Esophagus muscularis mucosa (tissue), 4 donors: Measurements from ENCODE around the gene ITGBL1.

Source experiments
- EP300 ChIP-seq: sonication (generic); formaldehyde crosslinking; IDR thresholded peaks from one replicate; pipeline ENCODE4 v1.6.1; 2017; ENCODE audit warnings: antibody characterized with exemption
- POLR2A ChIP-seq: fragments of 450-650 bp; IDR thresholded peaks from one replicate; pipeline ENCODE4 v1.6.1; 2017; ENCODE audit warnings: antibody characterized with exemption, moderate library complexity, mild to moderate bottlenecking, low read depth
- POLR2AphosphoS5 ChIP-seq, 2 donors: sonication (generic); formaldehyde crosslinking; IDR thresholded peaks; one replicate each; pipeline ENCODE4 v1.6.1; 2017; ENCODE audit warnings: antibody characterized with exemption in 2 of 2
- TF ChIP-seq, protein P1 (sequence below), 3 experiments: fragments of 200-600 bp in 2 of 3; fragments of 450-650 bp in 1 of 3; sonication (generic) in 2 of 3; IDR thresholded peaks; one replicate each; pipeline ENCODE4 v1.5.1; 2017 to 2019; ENCODE audit warnings: antibody characterized with exemption in 3 of 3, mild to moderate bottlenecking in 2 of 3, moderate library complexity in 1 of 3

DNA sequence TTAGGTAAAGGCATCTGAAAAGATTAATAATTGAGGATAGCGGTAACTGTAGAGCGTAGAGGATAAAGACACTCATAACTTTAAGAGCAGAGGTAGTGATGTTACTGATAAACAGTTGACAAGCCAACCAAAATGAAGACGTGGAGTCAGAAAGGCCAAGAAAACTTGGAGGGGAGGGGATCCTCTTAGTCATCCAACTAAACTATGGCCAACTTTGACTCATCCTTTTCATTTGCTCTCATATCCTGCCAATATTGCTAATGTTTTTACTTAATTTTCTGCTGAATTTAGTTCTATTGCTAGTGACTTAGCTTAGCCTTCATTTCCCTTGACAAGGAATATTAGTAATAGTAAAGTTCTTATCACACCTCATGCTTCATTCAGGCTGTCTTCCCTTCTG lies 13.4 kb downstream of the ITGBL1 start:
- TF ChIP-seq, protein P1, sequence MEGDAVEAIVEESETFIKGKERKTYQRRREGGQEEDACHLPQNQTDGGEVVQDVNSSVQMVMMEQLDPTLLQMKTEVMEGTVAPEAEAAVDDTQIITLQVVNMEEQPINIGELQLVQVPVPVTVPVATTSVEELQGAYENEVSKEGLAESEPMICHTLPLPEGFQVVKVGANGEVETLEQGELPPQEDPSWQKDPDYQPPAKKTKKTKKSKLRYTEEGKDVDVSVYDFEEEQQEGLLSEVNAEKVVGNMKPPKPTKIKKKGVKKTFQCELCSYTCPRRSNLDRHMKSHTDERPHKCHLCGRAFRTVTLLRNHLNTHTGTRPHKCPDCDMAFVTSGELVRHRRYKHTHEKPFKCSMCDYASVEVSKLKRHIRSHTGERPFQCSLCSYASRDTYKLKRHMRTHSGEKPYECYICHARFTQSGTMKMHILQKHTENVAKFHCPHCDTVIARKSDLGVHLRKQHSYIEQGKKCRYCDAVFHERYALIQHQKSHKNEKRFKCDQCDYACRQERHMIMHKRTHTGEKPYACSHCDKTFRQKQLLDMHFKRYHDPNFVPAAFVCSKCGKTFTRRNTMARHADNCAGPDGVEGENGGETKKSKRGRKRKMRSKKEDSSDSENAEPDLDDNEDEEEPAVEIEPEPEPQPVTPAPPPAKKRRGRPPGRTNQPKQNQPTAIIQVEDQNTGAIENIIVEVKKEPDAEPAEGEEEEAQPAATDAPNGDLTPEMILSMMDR (IDR thresholded peaks at IDR 0.05): no peak
- TF ChIP-seq EP300 (no peak), POLR2A (no peak), POLR2AphosphoS5 (IDR thresholded peaks at IDR 0.05) (no peak)
